GM18508 (cell line): Measurements from ENCODE around the gene MANEA.
A peak's percentile ranks its signal among the peaks of the same experiment; 100 is the strongest.
"Not testable (repeated sequence)": the region's sequence is repeated elsewhere in the genome, so short reads cannot be mapped to it uniquely, and the experiment has no call there.

Experiments
- ATAC-seq: cut with Tn5 transposase; IDR thresholded peaks from one replicate; pipeline ENCODE4 v1.9.1; 2021; ENCODE audit warnings: moderate number of reproducible peaks; ENCODE audit not compliant: insufficient read depth, unreplicated experiment

The MANEA gene

GRCh38 chr6:95577304-95578105 is at the start of gene MANEA:
MANEA (plus strand) TSS chr6:95577535; CDS start chr6:95586440, 8,905 bp downstream.
- peak; percentile 44 for ATAC-seq

- no peak for ATAC-seq
Observed at GRCh38 chr6:95529762-95530161, 47.6 kb upstream of the MANEA start.

- ATAC-seq: no peak
Observed at GRCh38 chr6:95530176-95530819, 47.0 kb upstream of the MANEA start.

GRCh38 chr6:95543798-95544197 is 33.5 kb upstream of the MANEA start:
- no peak for ATAC-seq

GRCh38 chr6:95544517-95545225 is 32.7 kb upstream of the MANEA start:
- ATAC-seq: no peak

GRCh38 chr6:95545226-95545625 is 32.1 kb upstream of the MANEA start:
- ATAC-seq: no peak

- ATAC-seq: no peak
Observed at GRCh38 chr6:95545686-95546085, 31.6 kb upstream of the MANEA start.

GRCh38 chr6:95546148-95546547 is 31.2 kb upstream of the MANEA start:
- ATAC-seq: no peak

- no peak for ATAC-seq
Observed at GRCh38 chr6:95547043-95547442, 30.3 kb upstream of the MANEA start.

- ATAC-seq: no peak
Observed at GRCh38 chr6:95548188-95548786, 29.0 kb upstream of the MANEA start.

- no peak for ATAC-seq
Observed at GRCh38 chr6:95551678-95552324, 25.5 kb upstream of the MANEA start.

- ATAC-seq: no peak
Observed at GRCh38 chr6:95553880-95554279, 23.5 kb upstream of the MANEA start.

GRCh38 chr6:95560956-95561355 is 16.4 kb upstream of the MANEA start:
- not testable (repeated sequence) for ATAC-seq

GRCh38 chr6:95569560-95569959 is 7.8 kb upstream of the MANEA start:
- ATAC-seq: no peak

GRCh38 chr6:95572098-95572497 is 5.2 kb upstream of the MANEA start:
- ATAC-seq: no peak

GRCh38 chr6:95574811-95575210 is 2.5 kb upstream of the MANEA start:
- ATAC-seq: no peak

- no peak for ATAC-seq
Observed at GRCh38 chr6:95576218-95576997, 927 bp upstream of the MANEA start.

GRCh38 chr6:95576998-95577303 is 384 bp upstream of the MANEA start:
- ATAC-seq: no peak

- ATAC-seq: peak; percentile 14
Observed at GRCh38 chr6:95578106-95578410, 723 bp downstream of the MANEA start.

GRCh38 chr6:95581073-95581472 is 3.7 kb downstream of the MANEA start:
- no peak for ATAC-seq
